PFSK-1 (cell line): Measurements from ENCODE around the gene ATP11B.

Source experiments
- FOXP2 ChIP-seq: optimal IDR thresholded peaks from 2 replicates; pipeline ENCODE3; 2011; ENCODE audit warnings: borderline replicate concordance, control low read depth, inconsistent platforms; ENCODE audit not compliant: insufficient read depth; ENCODE audit errors: extremely low read length, extremely low read depth
- POLR2AphosphoS5 ChIP-seq: IDR thresholded peaks from 2 replicates; pipeline ENCODE4 v1.6.1; 2012; ENCODE audit warnings: low read depth, mild to moderate bottlenecking, control low read depth, low read length, moderate library complexity
- SIN3A ChIP-seq: IDR thresholded peaks from 2 replicates; pipeline ENCODE4 v1.6.1; 2012; ENCODE audit warnings: mild to moderate bottlenecking, low read length, moderate library complexity, borderline replicate concordance; ENCODE audit not compliant: insufficient read depth
- TAF1 ChIP-seq: IDR thresholded peaks from 2 replicates; pipeline ENCODE4 v1.6.1; 2012; ENCODE audit warnings: low read length, control low read depth, borderline replicate concordance; ENCODE audit not compliant: insufficient read depth
- TF ChIP-seq, protein P1 (sequence below), 2 experiments: IDR thresholded peaks; 2 replicates each; pipeline versions ENCODE4 v1.6.1 to v1.8.0; 2011 to 2012; ENCODE audit warnings: low read depth in 2 of 2, low read length in 2 of 2, control low read depth in 1 of 2, inconsistent platforms in 1 of 2, mild to moderate bottlenecking in 1 of 2, moderate library complexity in 1 of 2; ENCODE audit not compliant: insufficient read depth in 1 of 2

The ATP11B gene

DNA sequence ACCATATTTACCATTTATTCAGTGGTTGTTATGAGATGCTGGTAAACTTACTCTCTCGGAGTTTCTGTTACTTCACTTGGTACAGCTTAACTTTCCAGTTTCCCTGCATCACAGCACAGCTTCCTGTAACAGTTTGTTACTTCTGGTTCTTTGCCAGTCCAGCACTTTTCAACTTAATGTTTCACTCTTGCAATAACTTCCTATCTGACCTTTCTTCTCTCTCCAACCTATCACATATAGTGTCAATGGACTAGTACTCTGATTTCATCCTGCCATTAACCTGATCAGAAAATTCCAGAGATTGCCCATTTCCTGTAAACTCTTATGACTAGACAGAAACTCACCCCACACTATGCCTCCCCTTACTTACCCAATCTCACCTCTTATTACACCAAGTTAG lies 3.9 kb upstream of the ATP11B start:
- TF ChIP-seq POLR2AphosphoS5 = no peak

DNA sequence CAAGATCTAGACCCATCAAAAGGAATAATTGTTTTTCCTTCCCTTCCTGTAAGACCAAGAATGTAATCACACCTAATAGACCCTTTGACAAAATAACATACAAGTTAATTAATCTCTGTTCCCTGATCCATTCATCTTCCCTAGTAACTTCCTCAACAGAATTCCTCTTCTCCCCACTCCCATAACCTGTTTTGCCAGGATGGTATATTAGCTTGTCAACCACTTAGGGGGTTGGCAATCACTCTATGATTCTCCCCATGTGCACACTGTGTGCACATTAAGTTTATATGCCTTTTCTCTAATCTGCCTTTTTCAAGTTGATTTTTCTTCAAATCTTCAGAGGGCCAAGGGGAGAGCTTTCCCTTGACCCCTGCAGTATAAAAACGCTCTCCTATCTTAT lies 2.7 kb upstream of the ATP11B start:
- TF ChIP-seq FOXP2 (no peak), SIN3A (no peak)
- TF ChIP-seq, protein P1, sequence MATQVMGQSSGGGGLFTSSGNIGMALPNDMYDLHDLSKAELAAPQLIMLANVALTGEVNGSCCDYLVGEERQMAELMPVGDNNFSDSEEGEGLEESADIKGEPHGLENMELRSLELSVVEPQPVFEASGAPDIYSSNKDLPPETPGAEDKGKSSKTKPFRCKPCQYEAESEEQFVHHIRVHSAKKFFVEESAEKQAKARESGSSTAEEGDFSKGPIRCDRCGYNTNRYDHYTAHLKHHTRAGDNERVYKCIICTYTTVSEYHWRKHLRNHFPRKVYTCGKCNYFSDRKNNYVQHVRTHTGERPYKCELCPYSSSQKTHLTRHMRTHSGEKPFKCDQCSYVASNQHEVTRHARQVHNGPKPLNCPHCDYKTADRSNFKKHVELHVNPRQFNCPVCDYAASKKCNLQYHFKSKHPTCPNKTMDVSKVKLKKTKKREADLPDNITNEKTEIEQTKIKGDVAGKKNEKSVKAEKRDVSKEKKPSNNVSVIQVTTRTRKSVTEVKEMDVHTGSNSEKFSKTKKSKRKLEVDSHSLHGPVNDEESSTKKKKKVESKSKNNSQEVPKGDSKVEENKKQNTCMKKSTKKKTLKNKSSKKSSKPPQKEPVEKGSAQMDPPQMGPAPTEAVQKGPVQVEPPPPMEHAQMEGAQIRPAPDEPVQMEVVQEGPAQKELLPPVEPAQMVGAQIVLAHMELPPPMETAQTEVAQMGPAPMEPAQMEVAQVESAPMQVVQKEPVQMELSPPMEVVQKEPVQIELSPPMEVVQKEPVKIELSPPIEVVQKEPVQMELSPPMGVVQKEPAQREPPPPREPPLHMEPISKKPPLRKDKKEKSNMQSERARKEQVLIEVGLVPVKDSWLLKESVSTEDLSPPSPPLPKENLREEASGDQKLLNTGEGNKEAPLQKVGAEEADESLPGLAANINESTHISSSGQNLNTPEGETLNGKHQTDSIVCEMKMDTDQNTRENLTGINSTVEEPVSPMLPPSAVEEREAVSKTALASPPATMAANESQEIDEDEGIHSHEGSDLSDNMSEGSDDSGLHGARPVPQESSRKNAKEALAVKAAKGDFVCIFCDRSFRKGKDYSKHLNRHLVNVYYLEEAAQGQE (IDR thresholded peaks at IDR 0.05; ENCODE audit: insufficient read depth in 1 of 2, low read depth in 2 of 2, low read length in 2 of 2) = no peak

DNA sequence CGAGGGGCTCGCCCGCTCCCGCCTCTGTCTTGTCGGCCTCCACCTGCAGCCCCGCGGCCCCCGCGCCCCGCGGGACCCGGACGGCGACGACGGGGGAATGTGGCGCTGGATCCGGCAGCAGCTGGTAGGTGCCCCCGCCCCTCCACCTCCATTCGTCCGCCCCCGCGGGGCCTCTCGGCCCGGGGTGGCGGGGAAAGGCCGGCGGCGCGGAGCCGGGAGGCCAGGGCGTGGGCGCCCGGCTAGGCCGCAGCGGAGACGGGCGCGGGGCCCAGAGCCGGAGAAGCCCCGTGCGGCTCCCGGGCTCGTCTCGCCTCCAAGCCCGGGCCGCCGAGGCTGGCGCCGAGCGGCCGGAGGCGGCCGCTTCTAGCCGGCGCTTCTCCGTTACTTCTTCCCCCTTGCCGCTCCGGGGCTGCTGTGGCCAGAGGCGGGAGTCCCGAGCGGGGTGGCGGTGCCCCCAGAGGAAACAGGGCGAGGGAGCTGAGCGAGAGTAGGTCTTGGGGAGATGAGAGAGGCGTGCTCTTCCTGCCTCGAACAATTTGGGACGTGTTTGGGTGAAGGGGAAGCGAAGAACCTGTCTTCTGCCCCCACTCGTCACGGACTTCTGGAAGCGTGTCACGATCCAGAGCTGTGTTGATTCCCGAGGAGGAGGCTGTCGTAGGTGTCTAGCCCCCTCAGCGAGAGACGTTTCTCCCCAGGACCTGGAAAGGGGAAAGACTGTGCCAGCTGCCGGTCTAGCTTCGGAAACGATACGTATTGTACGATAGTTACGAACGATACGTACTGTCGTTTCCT lies 555 bp downstream of the ATP11B start:
- TF ChIP-seq POLR2AphosphoS5 = no peak
- TF ChIP-seq, protein P1 (IDR thresholded peaks at IDR 0.05; ENCODE audit: insufficient read depth in 1 of 2, low read depth in 2 of 2, low read length in 2 of 2) = no peak
- TF ChIP-seq FOXP2 = no peak
- no peak for TF ChIP-seq TAF1
- TF ChIP-seq SIN3A = no peak

DNA sequence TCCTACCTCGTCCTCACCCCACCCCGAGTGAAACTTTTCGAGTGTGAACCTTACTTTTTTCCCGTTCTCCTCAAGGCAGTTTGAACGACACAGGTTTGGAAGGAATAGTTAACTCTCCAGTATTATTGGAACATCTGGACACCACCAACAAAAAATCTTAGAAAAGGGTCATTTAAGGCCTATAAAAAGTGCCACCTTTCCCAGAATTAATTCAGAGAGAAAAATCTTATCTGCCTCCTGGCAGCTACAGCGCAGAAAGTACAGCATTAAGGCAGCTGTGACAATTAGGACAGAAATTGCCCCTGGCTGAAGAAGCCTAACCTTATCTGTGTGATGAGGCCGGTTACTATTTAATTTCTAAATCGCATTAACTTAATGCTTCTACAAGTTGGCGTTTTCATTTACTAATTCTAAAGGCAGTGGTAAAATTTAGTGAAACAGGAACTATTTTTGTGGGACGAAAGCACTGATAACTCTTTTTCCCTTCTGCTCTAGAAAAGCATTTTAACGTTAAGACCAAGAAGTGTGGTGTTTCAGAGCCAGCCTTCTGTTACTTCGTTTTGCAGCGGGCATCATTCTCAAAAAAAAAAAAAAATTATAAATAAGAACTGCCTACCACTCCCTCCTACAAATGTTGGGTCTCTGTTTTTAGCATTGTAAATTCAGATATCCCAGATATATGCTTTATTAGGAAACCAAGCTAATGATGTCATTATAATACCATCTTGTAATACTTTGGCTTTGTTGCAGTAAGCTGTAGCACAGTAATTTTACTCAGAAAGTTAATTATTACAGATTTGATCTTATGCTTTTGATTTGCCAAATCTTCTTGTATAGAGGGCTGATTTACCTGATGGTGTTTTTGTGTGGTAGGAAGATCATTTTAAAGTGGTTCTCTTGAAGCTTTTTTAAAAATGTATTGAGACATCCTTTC lies 1.4 kb downstream of the ATP11B start:
- TF ChIP-seq SIN3A = no peak
- TF ChIP-seq, protein P1 (IDR thresholded peaks at IDR 0.05; ENCODE audit: insufficient read depth in 1 of 2, low read depth in 2 of 2, low read length in 2 of 2) = no peak

DNA sequence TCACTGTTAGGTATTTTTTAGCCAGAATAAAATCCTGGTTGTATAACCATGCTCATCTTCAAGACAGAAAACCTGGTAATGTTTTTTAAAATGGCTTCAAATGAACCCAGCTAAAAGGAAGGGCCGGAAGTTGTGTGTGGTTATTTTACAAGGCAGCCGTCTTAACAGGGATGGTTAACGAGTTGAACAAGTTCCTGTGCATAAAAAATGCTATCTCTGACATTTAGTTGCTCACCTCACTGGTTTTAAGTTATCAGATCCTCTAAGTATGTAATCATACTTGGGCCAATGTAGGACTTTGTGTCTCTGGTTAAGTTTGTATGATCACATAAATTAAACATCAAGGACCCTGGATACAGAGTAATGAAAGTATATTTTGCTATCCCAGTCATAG lies 2.1 kb downstream of the ATP11B start:
- no peak for TF ChIP-seq FOXP2
- TF ChIP-seq, protein P1 (IDR thresholded peaks at IDR 0.05; ENCODE audit: insufficient read depth in 1 of 2, low read depth in 2 of 2, low read length in 2 of 2) = no peak
- TF ChIP-seq TAF1 = no peak
- TF ChIP-seq POLR2AphosphoS5 = no peak
- TF ChIP-seq SIN3A = no peak
